NB4 (cell line): ENCODE measurements around the gene ZBTB49.

ENCODE experiments used
- MYC ChIP-seq: IDR thresholded peaks from 2 replicates; pipeline ENCODE4 v1.6.1; 2011; ENCODE audit warnings: low read depth, low read length
- POLR2A ChIP-seq: IDR thresholded peaks from 2 replicates; pipeline ENCODE4 v1.6.1; 2011; ENCODE audit warnings: mild to moderate bottlenecking; ENCODE audit not compliant: insufficient read length; ENCODE audit errors: extremely low read depth
- TF ChIP-seq, protein P1 (sequence below): IDR thresholded peaks from one replicate; pipeline ENCODE4 v1.5.1; 2012; ENCODE audit warnings: low read depth, low read length
- TF ChIP-seq, protein P2 (sequence below): IDR thresholded peaks from 2 replicates; pipeline ENCODE4 v1.6.1; 2011; ENCODE audit warnings: low read depth, low read length

DNA sequence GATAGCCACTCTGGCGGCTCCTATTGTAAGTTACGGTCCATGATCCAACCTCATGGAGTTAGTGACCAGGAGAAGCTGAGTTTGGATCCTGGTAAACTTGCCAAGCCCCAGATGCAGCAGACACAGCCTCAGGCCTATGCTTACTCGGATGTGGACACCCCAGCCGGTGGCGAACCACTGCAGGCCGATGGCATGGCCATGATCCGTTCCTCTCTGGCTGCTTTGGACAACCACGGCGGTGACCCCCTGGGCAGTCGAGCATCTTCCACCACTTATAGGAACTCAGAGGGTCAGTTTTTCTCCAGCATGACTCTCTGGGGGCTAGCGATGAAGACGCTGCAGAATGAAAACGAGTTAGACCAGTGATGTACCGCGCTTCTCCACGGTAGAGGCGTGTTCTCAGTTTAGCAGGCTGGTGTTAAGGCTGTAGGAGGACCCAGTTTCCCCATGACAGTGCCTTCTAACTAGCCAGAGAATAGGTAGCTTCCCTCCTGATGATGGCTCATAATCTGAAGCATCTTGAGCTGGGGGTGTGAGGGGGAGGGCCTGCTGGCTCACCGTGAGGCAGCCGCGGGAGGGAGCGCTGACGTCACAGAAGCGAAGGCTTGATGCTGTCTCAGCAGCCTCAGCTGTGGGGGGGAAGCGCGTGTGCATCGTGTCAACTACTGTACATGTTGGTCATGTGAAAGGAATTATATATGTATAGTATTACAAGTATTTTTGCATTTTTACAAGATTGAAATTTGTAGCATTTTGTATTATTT is 31.1 kb downstream of the ZBTB49 start:
- TF ChIP-seq POLR2A (no peak), MYC (no peak)
- TF ChIP-seq, protein P1, sequence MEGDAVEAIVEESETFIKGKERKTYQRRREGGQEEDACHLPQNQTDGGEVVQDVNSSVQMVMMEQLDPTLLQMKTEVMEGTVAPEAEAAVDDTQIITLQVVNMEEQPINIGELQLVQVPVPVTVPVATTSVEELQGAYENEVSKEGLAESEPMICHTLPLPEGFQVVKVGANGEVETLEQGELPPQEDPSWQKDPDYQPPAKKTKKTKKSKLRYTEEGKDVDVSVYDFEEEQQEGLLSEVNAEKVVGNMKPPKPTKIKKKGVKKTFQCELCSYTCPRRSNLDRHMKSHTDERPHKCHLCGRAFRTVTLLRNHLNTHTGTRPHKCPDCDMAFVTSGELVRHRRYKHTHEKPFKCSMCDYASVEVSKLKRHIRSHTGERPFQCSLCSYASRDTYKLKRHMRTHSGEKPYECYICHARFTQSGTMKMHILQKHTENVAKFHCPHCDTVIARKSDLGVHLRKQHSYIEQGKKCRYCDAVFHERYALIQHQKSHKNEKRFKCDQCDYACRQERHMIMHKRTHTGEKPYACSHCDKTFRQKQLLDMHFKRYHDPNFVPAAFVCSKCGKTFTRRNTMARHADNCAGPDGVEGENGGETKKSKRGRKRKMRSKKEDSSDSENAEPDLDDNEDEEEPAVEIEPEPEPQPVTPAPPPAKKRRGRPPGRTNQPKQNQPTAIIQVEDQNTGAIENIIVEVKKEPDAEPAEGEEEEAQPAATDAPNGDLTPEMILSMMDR, result no peak
- TF ChIP-seq, protein P2, sequence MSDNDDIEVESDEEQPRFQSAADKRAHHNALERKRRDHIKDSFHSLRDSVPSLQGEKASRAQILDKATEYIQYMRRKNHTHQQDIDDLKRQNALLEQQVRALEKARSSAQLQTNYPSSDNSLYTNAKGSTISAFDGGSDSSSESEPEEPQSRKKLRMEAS, result no peak
